ENCODE data around the gene ANKRD53. TPM values are rescaled to one million over a fixed set of nuclear protein-coding genes. Genes with fewer than 3 reads are reported as not detected.
"Not testable (repeated sequence)": the region's sequence is repeated elsewhere in the genome, so short reads cannot be mapped to it uniquely, and the experiment has no call there.

Gene ANKRD53
- total RNA-seq, 2 experiments from 2014 or later, result not detected

DNA sequence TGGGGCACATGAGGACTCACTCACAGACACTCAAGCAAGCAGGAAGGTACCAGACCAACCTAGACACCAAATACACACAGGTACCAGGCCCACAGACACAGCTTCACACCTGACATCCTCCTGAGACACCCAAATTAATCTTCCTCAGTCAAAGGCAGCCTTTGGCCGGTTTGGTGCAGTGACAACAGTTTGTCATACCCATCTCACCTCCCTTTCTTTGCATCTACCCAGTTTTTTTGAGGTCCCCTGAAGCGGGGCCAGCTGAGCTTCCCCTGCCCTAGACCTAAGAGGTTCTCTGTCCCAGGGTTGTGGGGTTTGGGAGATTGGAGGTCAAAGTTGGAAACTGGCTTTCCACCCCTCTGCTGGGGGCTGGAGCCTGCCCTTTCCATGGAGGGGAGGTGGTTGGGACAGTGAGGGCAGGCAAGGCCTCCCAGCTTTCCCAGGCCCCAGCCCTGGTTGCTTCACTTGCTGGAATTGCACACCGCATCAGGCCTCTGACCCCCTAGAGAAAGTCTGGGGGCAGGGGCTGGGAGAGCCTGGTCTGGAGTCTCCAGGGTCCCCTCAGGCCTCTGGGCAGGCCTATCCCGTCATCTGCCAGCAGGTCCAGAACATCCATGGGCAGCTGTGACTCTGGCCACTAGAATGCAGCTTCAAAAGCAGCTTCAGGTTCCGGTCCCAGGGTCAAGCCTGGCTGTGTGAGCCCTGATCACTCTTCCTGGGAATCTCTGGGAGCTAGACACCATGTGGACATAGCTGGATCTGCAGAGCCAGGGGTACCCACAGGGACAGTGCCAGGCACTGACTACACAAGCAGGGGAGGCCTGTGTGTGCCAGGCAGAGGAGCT, 28.7 kb downstream of the ANKRD53 start:
- Mint-ChIP-seq H3K27ac (no peak overlapping the region), H3K27me3 (peaks cover 14% of the 10 kb centered on the region), H3K36me3 (ENCODE audit: low read depth) (no peaks in the 10 kb centered on the region), H3K4me3 (no peak overlapping the region), H3K4me1 (ENCODE audit: low read depth) (no peaks in the 10 kb centered on the region), H3K9me3 (no peaks in the 10 kb centered on the region)
- DNase-seq, result no peak
- intact Hi-C loops (cut with micrococcal nuclease), result no loop called here
- POLR2A ChIA-PET, result no interaction called here
- ATAC-seq, result no peak
- CTCF ChIA-PET, result interaction anchor here (1.2 to 2.1 kb wide), 2 partner anchors 22 to 42 kb away, joined by 3 to 8 read pairs; no protein-coding TSS in a partner anchor
- TF ChIP-seq, protein P1, sequence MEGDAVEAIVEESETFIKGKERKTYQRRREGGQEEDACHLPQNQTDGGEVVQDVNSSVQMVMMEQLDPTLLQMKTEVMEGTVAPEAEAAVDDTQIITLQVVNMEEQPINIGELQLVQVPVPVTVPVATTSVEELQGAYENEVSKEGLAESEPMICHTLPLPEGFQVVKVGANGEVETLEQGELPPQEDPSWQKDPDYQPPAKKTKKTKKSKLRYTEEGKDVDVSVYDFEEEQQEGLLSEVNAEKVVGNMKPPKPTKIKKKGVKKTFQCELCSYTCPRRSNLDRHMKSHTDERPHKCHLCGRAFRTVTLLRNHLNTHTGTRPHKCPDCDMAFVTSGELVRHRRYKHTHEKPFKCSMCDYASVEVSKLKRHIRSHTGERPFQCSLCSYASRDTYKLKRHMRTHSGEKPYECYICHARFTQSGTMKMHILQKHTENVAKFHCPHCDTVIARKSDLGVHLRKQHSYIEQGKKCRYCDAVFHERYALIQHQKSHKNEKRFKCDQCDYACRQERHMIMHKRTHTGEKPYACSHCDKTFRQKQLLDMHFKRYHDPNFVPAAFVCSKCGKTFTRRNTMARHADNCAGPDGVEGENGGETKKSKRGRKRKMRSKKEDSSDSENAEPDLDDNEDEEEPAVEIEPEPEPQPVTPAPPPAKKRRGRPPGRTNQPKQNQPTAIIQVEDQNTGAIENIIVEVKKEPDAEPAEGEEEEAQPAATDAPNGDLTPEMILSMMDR (IDR thresholded peaks at IDR 0.05), result no peak

DNA sequence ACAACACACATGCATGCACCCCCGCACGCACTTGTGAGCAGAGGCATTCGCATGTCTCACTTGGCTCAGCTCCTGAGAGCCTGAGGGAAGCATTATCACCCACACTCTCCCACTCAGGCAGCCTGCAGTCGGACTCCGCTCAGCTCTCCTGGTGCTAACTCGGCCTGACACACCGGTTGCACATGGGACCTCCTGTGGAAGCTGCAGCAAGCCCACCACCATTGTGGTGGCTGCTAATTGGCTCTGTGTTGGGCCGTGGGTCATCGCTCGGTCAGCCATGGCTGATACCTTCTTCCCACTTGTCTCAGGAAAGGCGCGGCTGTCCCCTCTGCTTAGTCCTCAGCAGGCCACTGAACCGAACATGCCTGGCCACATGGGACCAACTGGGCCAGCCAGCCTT, 29.9 kb downstream of the ANKRD53 start:
- Mint-ChIP-seq H3K36me3 (ENCODE audit: low read depth) (no peaks in the 10 kb centered on the region), H3K4me1 (ENCODE audit: low read depth) (no peaks in the 10 kb centered on the region), H3K4me3 (no peak overlapping the region), H3K27me3 (peaks cover 14% of the 10 kb centered on the region), H3K27ac (no peak overlapping the region), H3K9me3 (no peaks in the 10 kb centered on the region)
- intact Hi-C loops (cut with micrococcal nuclease), result no loop called here
- TF ChIP-seq, protein P1 (IDR thresholded peaks at IDR 0.05), result no peak
- no peak for ATAC-seq
- ChIA-PET CTCF (no interaction called here), POLR2A (no interaction called here)
- no peak for DNase-seq

DNA sequence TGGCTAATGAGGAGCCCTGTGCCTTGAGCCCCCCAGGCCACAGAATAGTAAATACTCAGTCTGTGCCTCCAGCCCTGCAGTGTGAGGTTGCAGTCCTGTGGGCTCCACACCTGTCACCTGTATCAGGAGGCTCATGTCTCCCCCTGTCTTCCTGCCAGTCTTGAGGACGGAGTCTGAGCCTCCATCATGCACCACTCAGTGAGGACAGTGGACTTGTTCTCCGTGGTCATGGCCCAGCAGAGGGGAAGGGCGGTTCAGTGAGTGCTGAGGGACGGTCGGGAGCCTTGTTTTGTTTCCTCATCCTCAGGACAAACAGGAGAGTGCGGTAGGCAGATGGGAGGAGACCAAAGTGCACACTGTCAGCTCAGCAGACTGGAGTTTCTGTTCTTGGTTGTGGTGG, 33.4 kb downstream of the ANKRD53 start:
- POLR2A ChIA-PET; H3K4me3 Mint-ChIP-seq; CTCF ChIA-PET; ATAC-seq; H3K4me1 Mint-ChIP-seq (ENCODE audit: low read depth); H3K36me3 Mint-ChIP-seq (ENCODE audit: low read depth); H3K9me3 Mint-ChIP-seq; DNase-seq; H3K27ac Mint-ChIP-seq; intact Hi-C loops (cut with micrococcal nuclease): not testable (repeated sequence)
- H3K27me3 Mint-ChIP-seq, result peaks cover 11% of the 10 kb centered on the region

DNA sequence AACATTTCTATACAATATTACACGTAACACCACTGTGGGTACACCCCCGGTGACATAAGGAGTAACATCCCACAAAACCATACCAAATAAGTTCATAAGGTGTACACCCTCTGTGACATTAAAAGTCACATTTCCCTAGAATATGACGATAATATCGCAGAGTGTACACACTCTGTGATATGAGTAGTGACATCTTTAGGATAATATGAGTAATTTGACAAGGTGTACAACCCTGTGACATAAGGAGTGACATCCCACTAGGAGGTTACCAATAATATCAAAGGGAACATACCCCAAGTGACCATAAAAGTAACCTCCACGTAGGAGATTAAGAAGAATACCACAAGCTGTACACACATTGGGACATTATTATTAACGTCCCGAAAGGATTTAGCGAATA, 40.2 kb downstream of the ANKRD53 start:
- no peak overlapping the region for H3K27ac Mint-ChIP-seq
- ATAC-seq (no peak), DNase-seq (no peak)
- no peaks in the 10 kb centered on the region for H3K9me3 Mint-ChIP-seq
- no peaks in the 10 kb centered on the region for H3K36me3 Mint-ChIP-seq (ENCODE audit: low read depth)
- H3K4me1 Mint-ChIP-seq (ENCODE audit: low read depth), result peaks cover 7% of the 10 kb centered on the region
- POLR2A ChIA-PET, result no interaction called here
- TF ChIP-seq, protein P1 (IDR thresholded peaks at IDR 0.05), result no peak
- intact Hi-C loops (cut with micrococcal nuclease), result no loop called here
- H3K27me3 Mint-ChIP-seq, result no peaks in the 10 kb centered on the region
- CTCF ChIA-PET, result no interaction called here
- H3K4me3 Mint-ChIP-seq, result no peak overlapping the region

DNA sequence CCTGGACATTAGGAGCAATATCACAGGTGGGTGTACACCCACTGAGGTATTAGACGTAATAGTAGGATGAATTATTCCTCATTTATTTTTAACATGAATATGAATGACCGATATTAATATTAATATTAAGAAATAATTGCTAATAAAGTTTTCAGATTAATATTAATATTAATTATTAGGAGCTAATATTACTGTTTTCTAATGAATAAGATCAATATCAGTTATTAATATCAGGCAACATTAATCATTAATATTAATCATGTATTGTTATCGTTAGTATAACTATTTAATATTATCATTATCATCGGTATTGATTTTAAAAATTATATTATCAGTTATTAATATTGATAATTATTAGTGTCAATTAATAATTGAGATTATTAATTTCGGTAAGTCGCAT, 41.6 kb downstream of the ANKRD53 start:
- peaks cover 12% of the 10 kb centered on the region for H3K4me1 Mint-ChIP-seq (ENCODE audit: low read depth)
- DNase-seq; POLR2A ChIA-PET; CTCF ChIA-PET; intact Hi-C loops (cut with micrococcal nuclease); ATAC-seq; H3K27ac Mint-ChIP-seq; H3K36me3 Mint-ChIP-seq (ENCODE audit: low read depth); H3K9me3 Mint-ChIP-seq; H3K27me3 Mint-ChIP-seq; H3K4me3 Mint-ChIP-seq: not testable (repeated sequence)

GRCh38 chr2:71021394-71021793, 43.0 kb downstream of the ANKRD53 start:
- ATAC-seq; POLR2A ChIA-PET; intact Hi-C loops (cut with micrococcal nuclease); H3K9me3 Mint-ChIP-seq; H3K27ac Mint-ChIP-seq; H3K4me3 Mint-ChIP-seq; H3K36me3 Mint-ChIP-seq (ENCODE audit: low read depth); H3K27me3 Mint-ChIP-seq; DNase-seq: not testable (repeated sequence)
- CTCF ChIA-PET, result interaction anchor here (0.7 to 3.2 kb wide), 3 partner anchors 20 to 109 kb away, joined by 3 to 13 read pairs (median 4); partner anchors contain the start of gene MPHOSPH10
- peaks cover 12% of the 10 kb centered on the region for H3K4me1 Mint-ChIP-seq (ENCODE audit: low read depth)
